ENCODE results near the gene SSH2.
A peak's percentile ranks its signal among the peaks of the same experiment; 100 is the strongest.

- TF ChIP-seq ARNTL (CRISPR knock-in tag; IDR thresholded peaks at IDR 0.05; ENCODE audit: borderline replicate concordance, low read depth) (no peak), TSHZ2 (CRISPR knock-in tag; IDR thresholded peaks at IDR 0.05) (no peak), ZNF70 (CRISPR knock-in tag; IDR thresholded peaks at IDR 0.05) (peak; percentile 78), ZFP30 (CRISPR knock-in tag; IDR thresholded peaks at IDR 0.05) (no peak), TOX (CRISPR knock-in tag; IDR thresholded peaks at IDR 0.05; ENCODE audit: borderline replicate concordance) (no peak), RARB (CRISPR knock-in tag; IDR thresholded peaks at IDR 0.05) (no peak), ZC3H10 (CRISPR knock-in tag; IDR thresholded peaks at IDR 0.05) (no peak), PATZ1 (CRISPR knock-in tag; IDR thresholded peaks at IDR 0.05; ENCODE audit: borderline replicate concordance) (no peak), TCF4 (CRISPR knock-in tag; IDR thresholded peaks at IDR 0.05; ENCODE audit: borderline replicate concordance) (no peak), GLIS3 (CRISPR knock-in tag; IDR thresholded peaks at IDR 0.05) (no peak)
Observed at GRCh38 chr17:29760279-29761039, 169.6 kb downstream of the SSH2 start.
